NCI-H524 (cell line): ENCODE data around the gene TMEM41B.
A peak's percentile ranks its signal among the peaks of the same experiment; 100 is the strongest.

ENCODE experiments used
- DNase-seq, 2 experiments: peaks; one replicate each; lab custom pipeline; 2025; lab: John Stamatoyannopoulos, UW

Gene TMEM41B

GRCh38 chr11:9310485-9311090, 3.8 kb downstream of the TMEM41B start:
- DNase-seq: no peak

- DNase-seq: no peak
Observed at GRCh38 chr11:9304178-9304577, 10.2 kb downstream of the TMEM41B start.

- no peak for DNase-seq
Observed at GRCh38 chr11:9302448-9302847, 11.9 kb downstream of the TMEM41B start.

GRCh38 chr11:9301720-9302119, 12.7 kb downstream of the TMEM41B start:
- DNase-seq: no peak

- no peak for DNase-seq
Observed at GRCh38 chr11:9293646-9294045, 20.7 kb downstream of the TMEM41B start.

GRCh38 chr11:9285850-9286587, 28.4 kb downstream of the TMEM41B start:
- DNase-seq: no peak

GRCh38 chr11:9280655-9281301, 33.6 kb downstream of the TMEM41B start:
- peak in 1 of 2 experiments; percentile 7 for DNase-seq

GRCh38 chr11:9277176-9277575, 37.2 kb downstream of the TMEM41B start:
- no peak for DNase-seq

- peak in 1 of 2 experiments; percentile 38 for DNase-seq
Observed at GRCh38 chr11:9276571-9276970, 37.8 kb downstream of the TMEM41B start.

- DNase-seq: no peak
Observed at GRCh38 chr11:9274499-9275258, 39.7 kb downstream of the TMEM41B start.

GRCh38 chr11:9273376-9274336, 40.7 kb downstream of the TMEM41B start:
- no peak for DNase-seq

GRCh38 chr11:9269492-9270013, 44.8 kb downstream of the TMEM41B start:
- DNase-seq: no peak

GRCh38 chr11:9267680-9268079, 46.7 kb downstream of the TMEM41B start:
- DNase-seq: no peak

- DNase-seq: no peak
Observed at GRCh38 chr11:9266926-9267325, 47.5 kb downstream of the TMEM41B start.

- no peak for DNase-seq
Observed at GRCh38 chr11:9266132-9266736, 48.2 kb downstream of the TMEM41B start.

- peak; percentile 56 to 78 for DNase-seq
Observed at GRCh38 chr11:9265211-9266131, 48.9 kb downstream of the TMEM41B start, which contains the start of gene DENND5A. DENND5A (minus strand) TSS chr11:9265350; CDS start chr11:9265069, 281 bp downstream.

- peak in 1 of 2 experiments; percentile 28 for DNase-seq
Observed at GRCh38 chr11:9264316-9265210, 49.8 kb downstream of the TMEM41B start.

- DNase-seq: no peak
Observed at GRCh38 chr11:9263840-9264315, 50.5 kb downstream of the TMEM41B start.
